HEK293 (cell line): ENCODE measurements around the gene ANGPT4.

Source experiments
- CTCF ChIA-PET: fragments of 350-600 bp; formaldehyde crosslinking; extraction: SDS; loops from one replicate; lab custom pipeline; 2021; ENCODE audit warnings: antibody characterized with exemption; lab: Yijun Ruan, JAX
- POLR2A ChIA-PET: fragments of 300-600 bp; formaldehyde crosslinking; extraction: SDS; loops from one replicate; lab custom pipeline; 2020; ENCODE audit warnings: antibody characterized with exemption, inconsistent platforms; lab: Yijun Ruan, JAX
- H3K27ac ChIP-seq: fragments of 200-500 bp; sonication (Bioruptor generic); 2 replicates; pipeline ENCODE4 v1.5.1; 2014; ENCODE audit warnings: low read depth, low read length, control low read depth, inconsistent platforms; ENCODE audit errors: extremely low read depth
- H3K36me3 ChIP-seq, 2 experiments: fragments of 200-500 bp in 1 of 2; sonication (Bioruptor generic) in 1 of 2; 1 replicate in 1 of 2; 2 replicates in 1 of 2; pipeline ENCODE4 v1.5.1; 2014 to 2017; ENCODE audit warnings: inconsistent platforms in 2 of 2, low read length in 2 of 2; ENCODE audit not compliant: control insufficient read depth in 2 of 2, insufficient read depth in 1 of 2
- H3K4me1 ChIP-seq: fragments of 200-500 bp; sonication (Bioruptor generic); 2 replicates; pipeline ENCODE4 v1.5.1; 2014; ENCODE audit warnings: mild to moderate bottlenecking, low read length, inconsistent platforms; ENCODE audit not compliant: control insufficient read depth, insufficient read depth
- H3K4me3 ChIP-seq: 2 replicates; pipeline ENCODE4 v1.5.1; 2011; ENCODE audit warnings: low read depth, mild to moderate bottlenecking, control low read depth, low read length, moderate library complexity
- H3K9me3 ChIP-seq: fragments of 200-500 bp; sonication (Bioruptor generic); 2 replicates; pipeline ENCODE4 v1.5.1; 2014; ENCODE audit warnings: low read depth, low read length, inconsistent platforms; ENCODE audit not compliant: control insufficient read depth, insufficient read depth
- EGR2 ChIP-seq: fragments of 450-650 bp; formaldehyde crosslinking; IDR thresholded peaks from 2 replicates; pipeline ENCODE4 v1.5.1; 2016; ENCODE audit warnings: low read depth, missing biosample characterization, missing genetic modification characterization
- GLIS2 ChIP-seq: fragments of 450-650 bp; formaldehyde crosslinking; IDR thresholded peaks from 2 replicates; pipeline ENCODE4 v1.5.1; 2016; ENCODE audit warnings: missing biosample characterization, missing genetic modification characterization
- IKZF3 ChIP-seq: fragments of 450-650 bp; IDR thresholded peaks from 2 replicates; pipeline ENCODE4 v1.5.0; 2018; ENCODE audit warnings: missing biosample characterization, mild to moderate bottlenecking, missing genetic modification characterization, moderate library complexity
- SP2 ChIP-seq: fragments of 450-650 bp; formaldehyde crosslinking; IDR thresholded peaks from 2 replicates; pipeline ENCODE4 v1.5.1; 2016; ENCODE audit warnings: missing biosample characterization, missing genetic modification characterization
- SP7 ChIP-seq: fragments of 450-650 bp; formaldehyde crosslinking; IDR thresholded peaks from 2 replicates; pipeline ENCODE4 v1.5.1; 2016; ENCODE audit warnings: missing biosample characterization, missing genetic modification characterization
- ZBTB20 ChIP-seq: fragments of 450-650 bp; formaldehyde crosslinking; IDR thresholded peaks from 2 replicates; pipeline ENCODE4 v1.5.1; 2016; ENCODE audit warnings: missing biosample characterization, missing genetic modification characterization
- ZBTB48 ChIP-seq: fragments of 450-650 bp; formaldehyde crosslinking; IDR thresholded peaks from 2 replicates; pipeline ENCODE4 v1.5.1; 2016; ENCODE audit warnings: missing biosample characterization, missing genetic modification characterization
- ZBTB8A ChIP-seq: fragments of 450-650 bp; formaldehyde crosslinking; IDR thresholded peaks from 2 replicates; pipeline ENCODE4 v1.5.1; 2016; ENCODE audit warnings: missing biosample characterization, missing genetic modification characterization
- ZFHX2 ChIP-seq: fragments of 450-650 bp; formaldehyde crosslinking; conservative IDR thresholded peaks from 2 replicates; pipeline ENCODE4 v1.5.1; 2016; ENCODE audit warnings: missing biosample characterization, missing genetic modification characterization
- ZIC2 ChIP-seq: fragments of 450-650 bp; formaldehyde crosslinking; IDR thresholded peaks from 2 replicates; pipeline ENCODE4 v1.5.1; 2016; ENCODE audit warnings: missing biosample characterization, missing genetic modification characterization
- ZNF146 ChIP-seq: fragments of 450-650 bp; formaldehyde crosslinking; IDR thresholded peaks from 2 replicates; pipeline ENCODE4 v1.5.1; 2016; ENCODE audit warnings: missing biosample characterization, missing genetic modification characterization
- ZNF169 ChIP-seq: fragments of 450-650 bp; formaldehyde crosslinking; IDR thresholded peaks from 2 replicates; pipeline ENCODE4 v1.5.1; 2016; ENCODE audit warnings: missing biosample characterization, missing genetic modification characterization
- ZNF221 ChIP-seq: fragments of 450-650 bp; formaldehyde crosslinking; IDR thresholded peaks from 2 replicates; pipeline ENCODE4 v1.5.1; 2017; ENCODE audit warnings: missing biosample characterization, missing genetic modification characterization, borderline replicate concordance
- ZNF24 ChIP-seq: fragments of 450-650 bp; formaldehyde crosslinking; IDR thresholded peaks from 2 replicates; pipeline ENCODE4 v1.5.1; 2016; ENCODE audit warnings: missing biosample characterization, missing genetic modification characterization
- ZNF266 ChIP-seq: fragments of 450-650 bp; formaldehyde crosslinking; IDR thresholded peaks from 2 replicates; pipeline ENCODE4 v1.5.1; 2016; ENCODE audit warnings: missing biosample characterization, missing genetic modification characterization, low read depth
- ZNF302 ChIP-seq: fragments of 450-650 bp; formaldehyde crosslinking; IDR thresholded peaks from 2 replicates; pipeline ENCODE4 v1.5.1; 2016; ENCODE audit warnings: missing biosample characterization, missing genetic modification characterization, low read depth
- ZNF324 ChIP-seq: fragments of 450-650 bp; formaldehyde crosslinking; IDR thresholded peaks from 2 replicates; pipeline ENCODE4 v1.5.1; 2016; ENCODE audit warnings: missing biosample characterization, missing genetic modification characterization
- ZNF48 ChIP-seq: fragments of 450-650 bp; formaldehyde crosslinking; IDR thresholded peaks from 2 replicates; pipeline ENCODE4 v1.5.1; 2016; ENCODE audit warnings: missing biosample characterization, missing genetic modification characterization
- ZNF501 ChIP-seq: fragments of 450-650 bp; formaldehyde crosslinking; IDR thresholded peaks from 2 replicates; pipeline ENCODE4 v1.5.1; 2016; ENCODE audit warnings: missing biosample characterization, missing genetic modification characterization
- ZNF621 ChIP-seq: fragments of 450-650 bp; formaldehyde crosslinking; IDR thresholded peaks from 2 replicates; pipeline ENCODE4 v1.5.1; 2017; ENCODE audit warnings: missing biosample characterization, missing genetic modification characterization
- ZNF830 ChIP-seq: fragments of 450-650 bp; IDR thresholded peaks from 2 replicates; pipeline ENCODE4 v1.5.0; 2018; ENCODE audit warnings: missing biosample characterization, missing genetic modification characterization, low read depth, mild to moderate bottlenecking, moderate library complexity
- TF ChIP-seq, protein P1 (sequence below): fragments of 450-650 bp; formaldehyde crosslinking; IDR thresholded peaks from 2 replicates; pipeline ENCODE4 v1.5.1; 2016; ENCODE audit warnings: missing biosample characterization, missing genetic modification characterization
- TF ChIP-seq, protein P2 (sequence below): IDR thresholded peaks from 2 replicates; pipeline ENCODE4 v1.6.1; 2011; ENCODE audit warnings: mild to moderate bottlenecking, low read depth, low read length, borderline replicate concordance
- TF ChIP-seq, protein P3 (sequence below): fragments of 450-650 bp; formaldehyde crosslinking; IDR thresholded peaks from 2 replicates; pipeline ENCODE4 v1.5.1; 2017; ENCODE audit warnings: missing biosample characterization, missing genetic modification characterization

The ANGPT4 gene

DNA sequence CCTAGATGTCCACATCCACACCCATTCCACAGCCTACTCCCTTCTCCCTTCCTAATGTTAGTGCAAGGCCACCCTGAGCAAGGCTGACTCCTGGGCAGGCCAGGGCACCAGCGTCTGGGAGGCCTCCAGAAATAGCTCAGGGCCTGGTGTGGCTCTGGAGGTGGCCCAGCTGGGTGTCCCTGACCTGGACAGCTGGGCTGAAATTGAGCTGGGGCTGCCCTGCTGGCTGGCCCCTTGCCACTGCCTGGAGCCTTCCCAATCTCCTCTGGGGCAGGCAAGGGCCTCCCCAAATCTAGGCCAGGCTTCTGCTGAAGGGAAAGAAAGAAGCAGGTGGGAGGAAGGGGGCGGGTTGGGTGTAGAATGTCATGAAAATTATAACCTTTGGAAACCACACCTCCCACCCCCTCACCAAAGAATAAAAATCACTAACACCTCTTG is 80.5 kb downstream of the ANGPT4 start:
- no peak overlapping the region for H3K4me3 ChIP-seq
- TF ChIP-seq ZNF830 (tag by site-specific recombination) (no peak), ZBTB8A (tag by site-specific recombination) (0 out of 2 replicates have a peak, but pooled peaks have one; percentile 13), ZIC2 (tag by site-specific recombination) (peak; percentile 76), ZNF302 (tag by site-specific recombination) (no peak), ZNF221 (tag by site-specific recombination) (no peak), ZNF324 (tag by site-specific recombination) (no peak), ZFHX2 (tag by site-specific recombination) (peak; percentile 91), ZNF621 (tag by site-specific recombination) (no peak), SP7 (tag by site-specific recombination) (peak; percentile 91), GLIS2 (tag by site-specific recombination) (peak; percentile 44; the same call in 1 of the 2 replicates), ZNF169 (tag by site-specific recombination) (no peak), ZBTB20 (tag by site-specific recombination) (peak; percentile 71), IKZF3 (tag by site-specific recombination) (no peak), SP2 (tag by site-specific recombination) (peak; percentile 22; the same call in 1 of the 2 replicates), ZNF501 (tag by site-specific recombination) (no peak), ZNF266 (no peak), EGR2 (peak; percentile 79)
- TF ChIP-seq, protein P1, sequence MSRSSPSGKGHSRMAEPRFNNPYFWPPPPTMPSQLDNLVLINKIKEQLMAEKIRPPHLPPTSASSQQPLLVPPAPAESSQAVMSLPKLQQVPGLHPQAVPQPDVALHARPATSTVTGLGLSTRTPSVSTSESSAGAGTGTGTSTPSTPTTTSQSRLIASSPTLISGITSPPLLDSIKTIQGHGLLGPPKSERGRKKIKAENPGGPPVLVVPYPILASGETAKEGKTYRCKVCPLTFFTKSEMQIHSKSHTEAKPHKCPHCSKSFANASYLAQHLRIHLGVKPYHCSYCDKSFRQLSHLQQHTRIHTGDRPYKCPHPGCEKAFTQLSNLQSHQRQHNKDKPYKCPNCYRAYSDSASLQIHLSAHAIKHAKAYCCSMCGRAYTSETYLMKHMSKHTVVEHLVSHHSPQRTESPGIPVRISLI (tag by site-specific recombination) = no peak
- TF ChIP-seq, protein P2, sequence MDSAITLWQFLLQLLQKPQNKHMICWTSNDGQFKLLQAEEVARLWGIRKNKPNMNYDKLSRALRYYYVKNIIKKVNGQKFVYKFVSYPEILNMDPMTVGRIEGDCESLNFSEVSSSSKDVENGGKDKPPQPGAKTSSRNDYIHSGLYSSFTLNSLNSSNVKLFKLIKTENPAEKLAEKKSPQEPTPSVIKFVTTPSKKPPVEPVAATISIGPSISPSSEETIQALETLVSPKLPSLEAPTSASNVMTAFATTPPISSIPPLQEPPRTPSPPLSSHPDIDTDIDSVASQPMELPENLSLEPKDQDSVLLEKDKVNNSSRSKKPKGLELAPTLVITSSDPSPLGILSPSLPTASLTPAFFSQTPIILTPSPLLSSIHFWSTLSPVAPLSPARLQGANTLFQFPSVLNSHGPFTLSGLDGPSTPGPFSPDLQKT = no peak
- TF ChIP-seq, protein P3, sequence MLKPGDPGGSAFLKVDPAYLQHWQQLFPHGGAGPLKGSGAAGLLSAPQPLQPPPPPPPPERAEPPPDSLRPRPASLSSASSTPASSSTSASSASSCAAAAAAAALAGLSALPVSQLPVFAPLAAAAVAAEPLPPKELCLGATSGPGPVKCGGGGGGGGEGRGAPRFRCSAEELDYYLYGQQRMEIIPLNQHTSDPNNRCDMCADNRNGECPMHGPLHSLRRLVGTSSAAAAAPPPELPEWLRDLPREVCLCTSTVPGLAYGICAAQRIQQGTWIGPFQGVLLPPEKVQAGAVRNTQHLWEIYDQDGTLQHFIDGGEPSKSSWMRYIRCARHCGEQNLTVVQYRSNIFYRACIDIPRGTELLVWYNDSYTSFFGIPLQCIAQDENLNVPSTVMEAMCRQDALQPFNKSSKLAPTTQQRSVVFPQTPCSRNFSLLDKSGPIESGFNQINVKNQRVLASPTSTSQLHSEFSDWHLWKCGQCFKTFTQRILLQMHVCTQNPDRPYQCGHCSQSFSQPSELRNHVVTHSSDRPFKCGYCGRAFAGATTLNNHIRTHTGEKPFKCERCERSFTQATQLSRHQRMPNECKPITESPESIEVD (tag by site-specific recombination) = no peak
- CTCF ChIA-PET = no interaction called here

DNA sequence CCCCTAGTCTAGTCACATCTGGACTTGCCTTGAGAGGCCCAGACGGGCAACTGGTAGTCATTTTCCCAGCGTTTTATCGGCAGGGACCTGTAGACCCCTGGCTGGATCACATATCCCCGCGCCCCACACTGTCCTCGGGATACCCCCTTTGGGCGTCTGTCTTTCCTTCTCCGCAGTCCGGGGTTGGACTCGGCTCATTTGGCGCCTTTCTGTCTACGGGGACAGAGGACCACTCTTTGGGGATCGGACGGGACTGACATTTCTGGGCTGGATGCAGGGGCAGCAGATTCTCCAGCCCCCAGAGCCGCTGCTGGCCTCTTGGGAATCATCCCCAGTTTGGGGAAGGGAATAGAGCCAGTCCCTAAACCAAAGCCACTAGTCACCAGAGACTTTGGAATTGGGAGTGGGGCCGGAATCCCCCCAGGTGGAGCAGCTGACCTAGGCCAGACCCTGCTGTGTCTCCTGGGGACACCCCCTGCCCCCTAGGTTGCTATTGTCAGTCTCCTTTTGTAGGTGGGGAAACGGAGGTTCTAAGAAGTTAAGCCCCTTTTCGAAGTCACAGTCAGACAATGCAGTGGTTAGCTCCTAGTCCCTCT is 81.9 kb downstream of the ANGPT4 start:
- H3K4me1 ChIP-seq = peaks cover 3% of the 10 kb centered on the region; the same call in 1 of the 2 replicates
- H3K27ac ChIP-seq = peak overlapping the region; percentile 68; the same call in 1 of the 2 replicates
- POLR2A ChIA-PET = interaction anchor here (1.2 to 1.9 kb wide), 3 partner anchors 10 to 14 kb away, joined by 3 to 13 read pairs (median 5); no protein-coding TSS in a partner anchor
- CTCF ChIA-PET = interaction anchor here (0.9 to 3.5 kb wide), 4 partner anchors 15 to 272 kb away, joined by 4 to 21 read pairs (median 8); no protein-coding TSS in a partner anchor
- peak overlapping the region; percentile 76 for H3K4me3 ChIP-seq
- no peaks in the 10 kb centered on the region for H3K9me3 ChIP-seq
- H3K36me3 ChIP-seq = no peaks in the 10 kb centered on the region
- TF ChIP-seq ZNF24 (tag by site-specific recombination) = no peak
- TF ChIP-seq ZNF48 = no peak
- peak; percentile 43; the same call in 1 of the 2 replicates for TF ChIP-seq ZBTB48 (tag by site-specific recombination)
- TF ChIP-seq IKZF3 (tag by site-specific recombination) = 0 out of 2 replicates have a peak, but pooled peaks have one; percentile 14
- TF ChIP-seq ZNF146 (tag by site-specific recombination) = no peak

More for the DNA sequence above, 80.5 kb downstream of the ANGPT4 start:
- Histone ChIP-seq H3K9me3 (no peaks in the 10 kb centered on the region), H3K36me3 (no peaks in the 10 kb centered on the region), H3K27ac (no peak overlapping the region), H3K4me1 (peaks cover 3% of the 10 kb centered on the region; the same call in 1 of the 2 replicates)
- POLR2A ChIA-PET = no interaction called here
